Panc1 (cell line): ENCODE data around the gene DIP2C. TPM values are rescaled to one million over a fixed set of nuclear protein-coding genes. Genes with fewer than 3 reads are reported as not detected.

Experiments used
- ATAC-seq: fragments of 200-7000 bp; cut with Tn5 transposase; 2 replicates; pipeline ENCODE4 v1.9.1; 2020; ENCODE audit warnings: mild to moderate bottlenecking, moderate library complexity
- BruUV-seq: library from RNA; stranded (reverse); fragments of 400-500 nt; replicated peaks from 2 replicates; lab custom pipeline; 2021; lab: Mats Ljungman, UMichigan
- CTCF ChIA-PET: fragments of 300-600 bp; sonication (Branson Sonifier 250); formaldehyde crosslinking; loops from one replicate; lab custom pipeline; 2022; ENCODE audit warnings: antibody characterized with exemption; lab: Charles Lee
- POLR2A ChIA-PET: fragments of 300-600 bp; sonication (Branson Sonifier 250); formaldehyde crosslinking; loops from one replicate; lab custom pipeline; 2022; ENCODE audit warnings: antibody characterized with exemption; lab: Charles Lee
- DNase-seq: peaks from one replicate; pipeline ENCODE4 v3.0.0-alpha.2; 2010; ENCODE audit warnings: low read depth, low spot score
- H3K27ac ChIP-seq: 2 replicates; pipeline ENCODE4 v1.5.1; 2011; ENCODE audit warnings: mild to moderate bottlenecking, low read length, inconsistent platforms
- H3K27me3 ChIP-seq: fragments of 200-500 bp; sonication (Bioruptor generic); 2 replicates; pipeline ENCODE4 v1.6.0; 2014; ENCODE audit warnings: low read length, inconsistent platforms; ENCODE audit not compliant: control insufficient read depth, insufficient read depth
- H3K36me3 ChIP-seq: fragments of 200-500 bp; sonication (Bioruptor generic); 2 replicates; pipeline ENCODE4 v1.5.1; 2014; ENCODE audit warnings: inconsistent platforms, mild to moderate bottlenecking, low read length, moderate library complexity; ENCODE audit not compliant: control insufficient read depth, insufficient read depth
- H3K4me1 ChIP-seq: 2 replicates; pipeline ENCODE4 v1.5.1; 2011; ENCODE audit warnings: inconsistent platforms, mild to moderate bottlenecking, low read length, moderate library complexity; ENCODE audit not compliant: control insufficient read depth, insufficient read depth
- H3K4me3 ChIP-seq, 2 experiments: 2 replicates each; pipeline ENCODE4 v1.5.1; 2011 to 2012; ENCODE audit warnings: low read depth in 2 of 2, low read length in 2 of 2, mild to moderate bottlenecking in 2 of 2, inconsistent platforms in 1 of 2, moderate library complexity in 1 of 2
- H3K9me3 ChIP-seq: fragments of 200-500 bp; sonication (Bioruptor generic); 2 replicates; pipeline ENCODE4 v1.5.1; 2014; ENCODE audit warnings: low read depth, mild to moderate bottlenecking, inconsistent platforms, low read length, moderate library complexity; ENCODE audit not compliant: control insufficient read depth, insufficient read depth
- CTCF ChIP-seq: fragments of 450-650 bp; IDR thresholded peaks from 2 replicates; pipeline ENCODE4 v1.5.1; 2017; ENCODE audit warnings: mild to moderate bottlenecking
- POLR2AphosphoS5 ChIP-seq: IDR thresholded peaks from 2 replicates; pipeline ENCODE4 v1.6.1; 2012; ENCODE audit warnings: mild to moderate bottlenecking, low read depth, low read length, moderate library complexity
- REST ChIP-seq, 2 experiments: IDR thresholded peaks; 2 replicates each; pipeline ENCODE4 v1.6.1; 2011 to 2012; ENCODE audit warnings: low read depth in 2 of 2, control low read depth in 1 of 2, low read length in 1 of 2, mild to moderate bottlenecking in 1 of 2, moderate library complexity in 1 of 2; ENCODE audit not compliant: insufficient read depth in 1 of 2
- SIN3A ChIP-seq: IDR thresholded peaks from 2 replicates; pipeline ENCODE4 v1.6.1; 2012; ENCODE audit warnings: low read depth, mild to moderate bottlenecking, low read length, moderate library complexity, borderline replicate concordance; ENCODE audit not compliant: insufficient read depth
- TCF7L2 ChIP-seq: IDR thresholded peaks from 2 replicates; pipeline ENCODE4 v1.6.1; 2011; ENCODE audit warnings: mild to moderate bottlenecking, low read depth, low read length, inconsistent platforms
- in situ Hi-C: cut with HindIII; loops from 2 replicates; pipeline ENCODE4 v1.10.0; 2016; ENCODE audit warnings: low sequenced_read_pairs, low pct_unique_long_range_greater_than_20kb
- intact Hi-C: fragments of 100-400 bp; cut with micrococcal nuclease; formaldehyde crosslinking; loops from one replicate; pipeline ENCODE4 v1.10.0; 2022; ENCODE audit not compliant: unreplicated experiment
- total RNA-seq: library from RNA; stranded (reverse); gene quantifications from one replicate; pipeline ENCODE4 v1.2.1, GENCODE V29; 2021; ENCODE audit not compliant: unreplicated experiment

Gene DIP2C
- total RNA-seq, 1 experiment from 2014 or later: 13.2 TPM

DNA sequence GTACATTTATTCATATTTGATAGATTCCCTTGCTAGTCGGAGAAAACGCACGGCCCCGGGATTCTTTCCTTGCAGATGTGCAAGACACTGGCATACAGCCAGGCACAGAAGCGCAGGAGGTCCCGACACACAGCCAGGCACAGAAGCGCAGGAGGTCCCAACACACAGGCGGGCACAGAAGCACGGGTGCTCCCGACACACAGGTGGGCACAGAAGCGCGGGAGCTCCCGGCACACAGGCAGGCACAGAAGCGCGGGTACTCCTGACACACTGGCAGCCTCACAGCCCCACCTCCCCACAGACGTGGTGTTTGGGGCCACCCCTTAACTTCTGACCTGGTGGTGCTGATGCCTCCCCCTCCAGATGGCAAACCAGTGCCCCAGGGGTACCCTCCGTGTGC lies 316.9 kb downstream of the DIP2C start:
- BruUV-seq: no TSS peak
- in situ Hi-C loops (no loop called here), intact Hi-C loops (no loop called here)
- no peaks in the 10 kb centered on the region for H3K27me3 ChIP-seq
- TF ChIP-seq SIN3A (no peak), POLR2AphosphoS5 (no peak), CTCF (no peak), REST (IDR thresholded peaks at IDR 0.05; ENCODE audit: insufficient read depth in 1 of 2, low read depth in 2 of 2, low read length in 1 of 2) (no peak), TCF7L2 (no peak)
- H3K36me3 ChIP-seq: no peaks in the 10 kb centered on the region
- H3K4me3 ChIP-seq: no peak overlapping the region
- H3K4me1 ChIP-seq: no peaks in the 10 kb centered on the region; the same call in 1 of the 2 replicates
- CTCF ChIA-PET: no interaction called here
- no peaks in the 10 kb centered on the region for H3K9me3 ChIP-seq
- H3K27ac ChIP-seq: no peak overlapping the region
- ATAC-seq (no peak), DNase-seq (no peak)
- POLR2A ChIA-PET: no interaction called here

GRCh38 chr10:371515-371914 lies 318.0 kb downstream of the DIP2C start:
- no peak for DNase-seq
- POLR2A ChIA-PET: no interaction called here

More at GRCh38 chr10:371515-371914, 318.0 kb downstream of the DIP2C start:
- Histone ChIP-seq H3K36me3 (no peaks in the 10 kb centered on the region), H3K27me3 (no peaks in the 10 kb centered on the region), H3K9me3 (no peaks in the 10 kb centered on the region), H3K27ac (no peak overlapping the region), H3K4me3 (no peak overlapping the region), H3K4me1 (no peaks in the 10 kb centered on the region; the same call in 1 of the 2 replicates)
- CTCF ChIA-PET: no interaction called here
- BruUV-seq: no TSS peak
- TF ChIP-seq SIN3A: no peak
- no peak for TF ChIP-seq TCF7L2
- no peak for TF ChIP-seq REST (IDR thresholded peaks at IDR 0.05; ENCODE audit: insufficient read depth in 1 of 2, low read depth in 2 of 2, low read length in 1 of 2)
- TF ChIP-seq CTCF: no peak
- no peak for TF ChIP-seq POLR2AphosphoS5
- intact Hi-C loops: no loop called here
- in situ Hi-C loops: no loop called here
- ATAC-seq: no peak
